Keratinocyte (primary cell): ENCODE measurements around the gene DOK4. TPM values are rescaled to one million over a fixed set of nuclear protein-coding genes. Genes with fewer than 3 reads are reported as not detected.

Source experiments
- DNase-seq: peaks from one replicate; pipeline ENCODE4 v3.0.0-alpha.2; 2011; ENCODE audit warnings: low read depth, missing footprints, low spot score
- FAIRE-seq: peaks from 2 replicates; lab custom pipeline; 2011; peaks lifted over from hg19 to GRCh38; lab: Jason Lieb, UNC
- H2AFZ ChIP-seq: 2 replicates; pipeline ENCODE4 v1.6.0; 2012; ENCODE audit warnings: low read length, control low read depth, inconsistent platforms; ENCODE audit not compliant: control insufficient read depth
- H3K27ac ChIP-seq: 2 replicates; pipeline ENCODE4 v1.5.1; 2011; ENCODE audit warnings: low read length; ENCODE audit not compliant: control insufficient read depth, insufficient read depth
- H3K27me3 ChIP-seq: 3 replicates; pipeline ENCODE4 v1.6.0; 2011; ENCODE audit warnings: low read length; ENCODE audit not compliant: control insufficient read depth, insufficient read depth; ENCODE audit errors: extremely low read depth
- H3K36me3 ChIP-seq, 2 experiments: 2 replicates in 1 of 2; 3 replicates in 1 of 2; pipeline ENCODE4 v1.5.1; 2011; ENCODE audit warnings: low read length in 2 of 2, mild to moderate bottlenecking in 1 of 2; ENCODE audit not compliant: control insufficient read depth in 2 of 2, insufficient read depth in 2 of 2; ENCODE audit errors: extremely low read depth in 1 of 2
- H3K4me1 ChIP-seq: 3 replicates; pipeline ENCODE4 v1.5.1; 2011; ENCODE audit warnings: low read length; ENCODE audit not compliant: control insufficient read depth, insufficient read depth; ENCODE audit errors: extremely low read depth
- H3K4me2 ChIP-seq: 3 replicates; pipeline ENCODE4 v1.6.0; 2011; ENCODE audit warnings: low read depth, low read length; ENCODE audit not compliant: control insufficient read depth, insufficient read depth; ENCODE audit errors: extremely low read depth
- H3K4me3 ChIP-seq, 3 experiments: fragments of 200-600 bp in 1 of 3; sonication (generic) in 1 of 3; 2 replicates in 2 of 3; 3 replicates in 1 of 3; pipeline ENCODE4 v1.5.1; 2011 to 2016; ENCODE audit warnings: low read length in 3 of 3, mild to moderate bottlenecking in 3 of 3, control low read depth in 2 of 3, inconsistent platforms in 1 of 3, low read depth in 1 of 3, mixed read lengths in 1 of 3, mixed run types in 1 of 3, moderate library complexity in 1 of 3; ENCODE audit not compliant: control insufficient read depth in 2 of 3, insufficient read depth in 2 of 3; ENCODE audit errors: extremely low read depth in 1 of 3
- H3K79me2 ChIP-seq: 2 replicates; pipeline ENCODE4 v1.6.0; 2012; ENCODE audit warnings: low read length; ENCODE audit not compliant: control insufficient read depth, insufficient read depth
- H3K9ac ChIP-seq: 3 replicates; pipeline ENCODE4 v1.6.0; 2011; ENCODE audit warnings: low read length; ENCODE audit not compliant: control insufficient read depth, insufficient read depth; ENCODE audit errors: extremely low read depth
- H3K9me1 ChIP-seq: 3 replicates; pipeline ENCODE4 v1.6.0; 2011; ENCODE audit warnings: low read length; ENCODE audit not compliant: control insufficient read depth, insufficient read depth; ENCODE audit errors: extremely low read depth
- H3K9me3 ChIP-seq: 2 replicates; pipeline ENCODE4 v1.5.1; 2012; ENCODE audit warnings: low read depth, low read length; ENCODE audit not compliant: control insufficient read depth
- H4K20me1 ChIP-seq: 3 replicates; pipeline ENCODE4 v1.6.0; 2011; ENCODE audit warnings: low read length; ENCODE audit not compliant: control insufficient read depth, insufficient read depth; ENCODE audit errors: extremely low read depth
- EZH2 ChIP-seq: IDR thresholded peaks from one replicate; pipeline ENCODE4 v1.6.1; 2012; ENCODE audit warnings: inconsistent platforms, mild to moderate bottlenecking, low read length, moderate library complexity
- dilution Hi-C: fragments of 300-500 bp; cut with MboI; formaldehyde crosslinking; loops from one replicate; pipeline ENCODE4 v1.7.0; 2020; ENCODE audit warnings: low sequenced_read_pairs; ENCODE audit not compliant: extremely low pct_ligation_motif_present
- polyA plus RNA-seq, 5 experiments: library from polyadenylated mRNA; depleted of rRNA in 3 of 5; stranded (reverse) in 3 of 5; stranded (forward) in 1 of 5; unstranded in 1 of 5; fragments of >200 nt; gene quantifications; 1 replicate in 1 of 5; 2 replicates in 3 of 5; 3 replicates in 1 of 5; pipeline versions ENCODE4 v1.2.1 to v1.2.3, GENCODE V29; 2011 to 2012; ENCODE audit warnings: missing spikeins in 2 of 5, low read depth in 1 of 5, low replicate concordance in 1 of 5
- TF ChIP-seq, protein P1 (sequence below), 3 experiments: IDR thresholded peaks in 1 of 3; conservative IDR thresholded peaks in 1 of 3; optimal IDR thresholded peaks in 1 of 3; 2 replicates in 2 of 3; 3 replicates in 1 of 3; pipeline versions ENCODE3 to v1.5.1; 2011; ENCODE audit warnings: low read length in 3 of 3, mild to moderate bottlenecking in 3 of 3, moderate library complexity in 2 of 3, control low read depth in 1 of 3, inconsistent platforms in 1 of 3; ENCODE audit not compliant: insufficient read depth in 2 of 3; ENCODE audit errors: extremely low read depth in 1 of 3

Gene DOK4
- polyA plus RNA-seq, 1 donor (not counting 4 experiments of a cell fraction or from before 2014, with no cell fraction given) = 17.6 TPM

GRCh38 chr16:57530522-57531252 is 44.4 kb upstream of the DOK4 start:
- no peak overlapping the region for H3K4me2 ChIP-seq
- H3K36me3 ChIP-seq = no peaks in the 10 kb centered on the region

GRCh38 chr16:57530104-57530521 is 43.8 kb upstream of the DOK4 start:
- H3K4me1 ChIP-seq = peaks cover 17% of the 10 kb centered on the region
- H2AFZ ChIP-seq = no peak overlapping the region
- no peaks in the 10 kb centered on the region for H3K27me3 ChIP-seq
- dilution Hi-C loops = no loop called here
- H3K9me3 ChIP-seq = no peaks in the 10 kb centered on the region
- H3K4me3 ChIP-seq = no peak overlapping the region
- H3K79me2 ChIP-seq = no peaks in the 10 kb centered on the region
- DNase-seq (no peak), FAIRE-seq (peak; percentile 53)
- H3K9ac ChIP-seq = no peak overlapping the region
- no peaks in the 10 kb centered on the region for H4K20me1 ChIP-seq
- no peaks in the 10 kb centered on the region for H3K36me3 ChIP-seq
- H3K9me1 ChIP-seq = no peaks in the 10 kb centered on the region
- TF ChIP-seq EZH2 = no peak
- TF ChIP-seq, protein P1, sequence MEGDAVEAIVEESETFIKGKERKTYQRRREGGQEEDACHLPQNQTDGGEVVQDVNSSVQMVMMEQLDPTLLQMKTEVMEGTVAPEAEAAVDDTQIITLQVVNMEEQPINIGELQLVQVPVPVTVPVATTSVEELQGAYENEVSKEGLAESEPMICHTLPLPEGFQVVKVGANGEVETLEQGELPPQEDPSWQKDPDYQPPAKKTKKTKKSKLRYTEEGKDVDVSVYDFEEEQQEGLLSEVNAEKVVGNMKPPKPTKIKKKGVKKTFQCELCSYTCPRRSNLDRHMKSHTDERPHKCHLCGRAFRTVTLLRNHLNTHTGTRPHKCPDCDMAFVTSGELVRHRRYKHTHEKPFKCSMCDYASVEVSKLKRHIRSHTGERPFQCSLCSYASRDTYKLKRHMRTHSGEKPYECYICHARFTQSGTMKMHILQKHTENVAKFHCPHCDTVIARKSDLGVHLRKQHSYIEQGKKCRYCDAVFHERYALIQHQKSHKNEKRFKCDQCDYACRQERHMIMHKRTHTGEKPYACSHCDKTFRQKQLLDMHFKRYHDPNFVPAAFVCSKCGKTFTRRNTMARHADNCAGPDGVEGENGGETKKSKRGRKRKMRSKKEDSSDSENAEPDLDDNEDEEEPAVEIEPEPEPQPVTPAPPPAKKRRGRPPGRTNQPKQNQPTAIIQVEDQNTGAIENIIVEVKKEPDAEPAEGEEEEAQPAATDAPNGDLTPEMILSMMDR (optimal IDR thresholded peaks at IDR 0.05 in 1 of 3, IDR thresholded peaks at IDR 0.05 in 1 of 3, conservative IDR thresholded peaks at IDR 0.05 in 1 of 3; ENCODE audit: extremely low read depth in 1 of 3, insufficient read depth in 2 of 3, low read length in 3 of 3) = no peak
- H3K27ac ChIP-seq = no peak overlapping the region
- no peak overlapping the region for H3K4me2 ChIP-seq

More at GRCh38 chr16:57530522-57531252, 44.4 kb upstream of the DOK4 start:
- Histone ChIP-seq H3K4me1 (peaks cover 17% of the 10 kb centered on the region), H3K4me3 (no peak overlapping the region), H3K27ac (no peak overlapping the region), H3K9ac (no peak overlapping the region), H3K9me3 (no peaks in the 10 kb centered on the region), H4K20me1 (no peaks in the 10 kb centered on the region), H3K9me1 (no peaks in the 10 kb centered on the region), H2AFZ (no peak overlapping the region), H3K79me2 (no peaks in the 10 kb centered on the region), H3K27me3 (no peaks in the 10 kb centered on the region)
- TF ChIP-seq, protein P1 (optimal IDR thresholded peaks at IDR 0.05 in 1 of 3, IDR thresholded peaks at IDR 0.05 in 1 of 3, conservative IDR thresholded peaks at IDR 0.05 in 1 of 3; ENCODE audit: extremely low read depth in 1 of 3, insufficient read depth in 2 of 3, low read length in 3 of 3) = no peak
- no peak for TF ChIP-seq EZH2
- dilution Hi-C loops = no loop called here
- FAIRE-seq = no peak
- DNase-seq = no peak
